H54 (cell line): ENCODE results near the gene ZDHHC8.

ENCODE experiments used
- DNase-seq: peaks from one replicate; pipeline ENCODE4 v3.0.0; 2011; ENCODE audit warnings: low spot score, mixed read lengths; ENCODE audit not compliant: insufficient read length
- FAIRE-seq: peaks from 3 replicates; lab custom pipeline; 2011; peaks lifted over from hg19 to GRCh38; lab: Jason Lieb, UNC
- POLR2A ChIP-seq: IDR thresholded peaks from 2 replicates; pipeline ENCODE4 v1.6.1; 2011; ENCODE audit warnings: low read depth, mild to moderate bottlenecking, low read length

ZDHHC8 gene

DNA sequence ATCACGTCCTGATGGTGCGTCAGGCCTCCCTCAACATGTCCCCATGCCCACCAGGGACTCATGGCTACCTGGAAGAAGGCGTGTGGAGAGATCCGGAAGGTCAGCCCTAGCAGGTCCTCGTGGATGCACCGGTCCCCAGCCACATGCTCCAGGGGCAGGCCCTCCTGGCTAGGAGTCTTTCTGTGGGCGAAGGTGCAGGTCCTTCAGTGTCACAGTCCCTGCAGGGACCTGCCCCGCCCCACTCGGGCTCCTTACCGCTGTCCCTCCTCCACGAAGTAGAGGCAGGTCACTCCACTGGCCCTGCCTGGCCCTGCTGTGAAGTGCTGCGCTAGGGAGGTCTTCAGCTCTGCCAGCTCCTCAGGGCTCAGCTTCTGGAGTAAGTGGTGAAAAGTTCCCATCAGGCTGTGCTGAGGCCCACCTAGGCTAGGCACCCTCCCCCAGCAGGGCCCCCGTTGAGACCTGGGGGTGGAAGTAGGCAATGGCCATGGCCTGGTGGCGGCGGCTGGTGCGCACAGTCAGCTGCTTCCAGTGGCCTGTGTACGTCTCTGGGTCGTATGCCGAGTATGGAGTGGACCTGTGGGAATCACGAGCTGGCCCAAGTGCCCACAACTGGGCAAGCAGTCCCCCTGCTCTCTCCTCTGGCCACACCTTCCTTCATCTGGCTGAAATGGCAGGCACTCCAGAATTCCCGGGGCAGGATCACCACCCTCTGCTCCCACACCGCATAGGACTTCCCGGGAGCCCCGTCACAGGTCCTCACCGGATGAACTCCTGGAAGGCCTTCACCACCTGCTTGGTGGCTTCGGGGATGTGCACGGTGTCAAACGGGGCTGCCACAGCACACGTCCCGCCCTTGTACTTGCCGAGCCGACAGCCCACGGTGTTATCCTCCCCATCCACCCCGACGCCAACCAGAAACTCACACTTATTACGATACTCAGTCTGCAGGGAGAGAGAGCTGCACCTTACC lies 16.8 kb upstream of the ZDHHC8 start:
- FAIRE-seq (no peak), DNase-seq (no peak)
- no peak for TF ChIP-seq POLR2A

DNA sequence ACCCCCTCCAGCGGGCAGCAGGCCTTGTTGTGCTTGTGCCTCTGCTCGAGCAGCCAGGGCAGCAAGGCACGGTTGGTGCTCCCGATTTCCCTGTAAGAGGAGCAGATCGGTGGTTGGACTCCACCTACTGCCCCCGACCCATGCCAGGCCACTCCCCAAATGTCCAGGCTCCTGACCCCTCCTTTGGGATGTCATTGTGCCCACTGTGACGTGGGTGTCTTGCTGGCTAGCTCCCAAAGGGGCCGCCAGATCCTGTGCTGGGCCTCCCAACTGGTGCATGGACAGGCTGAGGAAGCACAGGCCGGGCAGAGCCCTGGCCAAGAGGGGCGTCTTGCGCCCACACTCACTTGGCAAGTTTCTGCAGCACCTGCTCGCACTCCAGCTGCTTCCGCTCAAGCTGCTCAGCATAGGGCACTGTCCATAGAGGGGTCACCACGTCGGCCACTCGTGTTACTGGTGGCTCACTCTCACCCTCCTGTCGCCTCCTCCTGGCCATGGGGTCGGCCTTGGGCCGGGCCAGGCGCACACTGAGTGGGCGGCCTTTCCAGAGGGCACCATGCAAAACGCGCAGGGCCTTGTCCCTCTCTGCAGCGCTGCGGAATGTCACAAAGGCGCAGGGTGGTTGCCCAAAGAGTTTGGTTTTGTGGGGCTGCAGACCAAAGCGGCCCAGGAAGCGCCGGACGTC lies 15.8 kb upstream of the ZDHHC8 start, which contains the start of gene RANBP1:
TSS of gene RANBP1 (plus strand) at position 414 of the 685 bp plus-strand sequence. CDS start at position 495, 81 bp downstream.
- DNase-seq (no peak), FAIRE-seq (no peak)
- no peak for TF ChIP-seq POLR2A

DNA sequence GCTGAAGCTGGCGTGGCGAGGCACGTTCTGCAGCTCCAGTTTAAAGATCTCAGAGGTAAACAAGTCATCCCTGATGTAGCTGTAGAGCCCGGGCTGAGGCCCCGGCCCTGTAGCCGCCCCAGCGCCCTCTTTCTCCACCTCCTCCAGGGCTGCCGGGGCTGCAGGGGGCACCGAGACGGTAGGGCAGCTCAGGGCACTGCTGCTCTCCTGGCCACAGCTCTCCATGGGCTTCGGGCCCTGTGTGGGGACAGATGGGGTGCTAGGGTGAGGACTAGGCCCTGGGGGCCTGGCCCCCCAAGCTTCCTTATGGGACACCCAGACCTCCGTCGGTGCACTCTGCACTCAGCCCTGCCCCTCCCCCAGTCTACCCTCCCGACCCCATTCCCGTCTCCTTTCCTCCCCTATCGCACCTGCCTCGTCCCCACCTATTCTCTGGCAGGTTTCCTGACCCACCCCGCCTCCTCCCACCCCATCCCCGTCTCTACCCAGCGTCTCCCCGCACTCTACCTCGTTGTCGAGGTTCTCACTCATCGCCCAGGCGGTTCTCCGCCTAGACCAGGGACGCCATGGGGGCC lies 15.1 kb upstream of the ZDHHC8 start:
- FAIRE-seq (no peak), DNase-seq (no peak)
- no peak for TF ChIP-seq POLR2A

DNA sequence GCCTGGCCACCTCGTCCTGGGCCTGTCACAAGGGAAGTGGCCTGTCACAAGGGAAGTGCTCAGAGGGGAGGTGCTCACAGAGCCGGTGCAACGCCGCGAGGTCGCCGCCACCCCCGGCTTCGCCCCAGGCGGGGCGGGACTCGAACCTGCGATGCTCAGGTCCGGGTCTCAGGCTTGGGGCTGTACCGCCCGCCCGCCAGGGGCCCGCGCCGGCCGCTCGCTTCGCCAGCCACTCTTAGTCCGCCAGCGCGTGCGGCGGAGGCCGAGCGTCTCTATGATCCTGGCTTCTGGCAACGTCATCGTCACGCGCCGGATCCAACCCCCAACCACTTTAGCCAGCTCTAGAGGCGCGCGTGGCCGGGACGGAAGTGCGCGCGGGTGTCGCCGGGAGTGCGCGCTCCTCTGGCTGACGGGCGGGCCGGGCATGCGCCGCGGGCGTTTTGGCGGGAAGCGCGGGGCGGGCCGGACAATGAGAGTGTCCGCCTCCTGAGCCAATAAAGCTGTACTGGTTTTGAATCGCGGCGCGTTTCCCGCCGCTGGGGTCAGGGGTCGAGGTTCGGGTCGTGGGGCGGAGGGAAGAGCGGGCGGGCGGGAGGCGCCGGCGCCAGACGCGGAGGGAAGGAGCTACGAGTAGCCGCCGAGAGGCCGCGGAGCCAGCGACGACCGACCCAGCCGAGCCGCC lies 14.5 kb upstream of the ZDHHC8 start, which contains the start of gene TRMT2A:
TSS of gene TRMT2A (minus strand) at position 276 of the 682 bp plus-strand sequence. CDS start 320 bp downstream, outside the sequence.
- no peak for FAIRE-seq
- TF ChIP-seq POLR2A = 0 out of 2 replicates have a peak, but pooled peaks have one; percentile 19
- peak; percentile 87 for DNase-seq

DNA sequence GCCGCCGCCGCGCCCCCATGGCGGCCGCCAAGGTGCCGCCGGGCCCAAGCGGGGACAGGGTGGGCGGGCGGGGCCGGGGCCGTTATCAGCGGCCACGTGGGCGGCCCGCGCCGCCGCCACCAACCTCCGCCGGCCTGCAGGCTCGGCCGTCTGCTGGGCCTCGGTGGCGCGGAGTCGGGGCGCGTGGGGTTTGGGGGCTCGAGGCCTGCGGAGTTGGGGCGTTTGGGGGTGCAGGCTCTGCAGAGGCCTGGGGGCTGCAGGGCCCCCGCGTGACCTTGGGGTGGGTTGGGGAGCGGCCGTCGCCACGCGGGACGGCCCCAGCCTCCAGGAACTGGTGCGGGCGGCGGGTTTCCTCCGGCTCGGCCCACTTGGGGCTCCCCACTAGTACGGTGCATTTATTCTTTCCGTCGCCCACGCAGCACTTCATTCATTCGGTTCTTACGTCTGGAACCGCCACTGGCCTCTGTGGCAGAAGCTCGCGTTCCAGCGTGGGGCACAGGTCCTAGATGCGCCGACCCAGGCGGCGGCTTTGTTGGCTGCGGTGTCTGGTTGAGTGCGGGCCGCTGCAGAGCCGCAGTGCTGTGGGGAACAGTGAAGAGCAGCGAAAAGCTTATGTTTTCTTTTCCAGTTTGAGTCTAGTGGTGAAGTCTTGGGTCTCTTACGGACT lies 13.8 kb upstream of the ZDHHC8 start:
- FAIRE-seq (no peak), DNase-seq (no peak)
- no peak for TF ChIP-seq POLR2A

DNA sequence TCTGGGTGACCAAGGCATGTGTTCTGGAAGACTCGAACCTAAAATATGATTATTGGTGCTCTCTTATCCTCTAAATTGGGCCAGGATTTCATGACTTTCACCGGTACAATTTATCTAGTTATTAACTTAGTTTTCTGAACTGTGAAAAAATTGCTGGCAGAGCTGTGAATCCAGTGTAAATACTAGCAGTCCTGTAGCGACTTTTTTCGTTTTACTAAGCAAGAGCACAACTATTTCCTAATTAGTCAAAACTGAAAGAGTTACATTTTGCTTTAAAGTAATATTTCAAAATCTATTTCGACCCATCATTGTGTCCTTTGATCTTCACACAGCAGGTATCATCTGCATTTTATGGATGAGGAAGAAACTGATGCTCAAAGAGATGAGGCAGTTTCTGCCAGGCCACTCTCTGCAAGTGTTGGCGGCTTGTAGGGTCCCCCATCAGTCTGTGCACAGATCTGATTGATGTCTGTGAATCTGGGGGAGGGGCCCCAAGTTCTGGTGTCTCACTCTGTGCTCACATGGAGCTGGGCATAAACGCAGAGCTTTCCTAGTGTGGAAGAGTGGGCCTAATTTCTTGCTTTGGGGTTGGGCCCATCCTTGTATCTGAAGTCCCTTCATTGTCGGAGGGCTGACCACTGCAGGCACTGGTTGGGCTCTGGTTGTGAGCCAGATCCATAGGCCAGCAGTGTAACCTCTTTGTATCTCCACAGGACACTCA lies 13.1 kb upstream of the ZDHHC8 start:
- DNase-seq (no peak), FAIRE-seq (no peak)

DNA sequence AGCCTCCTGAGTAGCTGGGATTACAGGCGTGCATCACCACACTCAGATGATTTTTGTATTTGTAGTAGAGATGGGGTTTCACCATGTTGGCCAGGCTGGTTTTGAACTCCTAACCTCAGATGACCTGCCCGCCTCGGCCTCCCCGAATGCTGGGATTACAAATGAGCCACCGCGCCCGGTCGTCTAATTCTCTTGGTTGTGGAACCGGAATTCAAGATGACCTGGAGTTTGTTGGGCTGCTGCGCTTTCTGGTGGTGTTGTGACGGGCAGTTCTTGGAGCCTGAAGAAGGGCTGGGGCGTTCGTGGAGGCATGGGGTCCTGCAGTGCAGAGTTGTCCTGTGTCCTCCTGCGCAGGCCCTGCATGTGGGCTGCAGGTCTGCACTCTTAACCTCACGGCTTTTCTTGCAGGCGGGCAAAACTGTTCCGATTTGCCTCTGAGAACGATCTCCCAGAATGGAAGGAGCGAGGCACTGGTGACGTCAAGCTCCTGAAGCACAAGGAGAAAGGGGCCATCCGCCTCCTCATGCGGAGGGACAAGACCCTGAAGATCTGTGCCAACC lies 9.7 kb upstream of the ZDHHC8 start:
- FAIRE-seq (no peak), DNase-seq (no peak)
- TF ChIP-seq POLR2A = no peak

More for the DNA sequence above, 13.1 kb upstream of the ZDHHC8 start:
- TF ChIP-seq POLR2A = no peak

DNA sequence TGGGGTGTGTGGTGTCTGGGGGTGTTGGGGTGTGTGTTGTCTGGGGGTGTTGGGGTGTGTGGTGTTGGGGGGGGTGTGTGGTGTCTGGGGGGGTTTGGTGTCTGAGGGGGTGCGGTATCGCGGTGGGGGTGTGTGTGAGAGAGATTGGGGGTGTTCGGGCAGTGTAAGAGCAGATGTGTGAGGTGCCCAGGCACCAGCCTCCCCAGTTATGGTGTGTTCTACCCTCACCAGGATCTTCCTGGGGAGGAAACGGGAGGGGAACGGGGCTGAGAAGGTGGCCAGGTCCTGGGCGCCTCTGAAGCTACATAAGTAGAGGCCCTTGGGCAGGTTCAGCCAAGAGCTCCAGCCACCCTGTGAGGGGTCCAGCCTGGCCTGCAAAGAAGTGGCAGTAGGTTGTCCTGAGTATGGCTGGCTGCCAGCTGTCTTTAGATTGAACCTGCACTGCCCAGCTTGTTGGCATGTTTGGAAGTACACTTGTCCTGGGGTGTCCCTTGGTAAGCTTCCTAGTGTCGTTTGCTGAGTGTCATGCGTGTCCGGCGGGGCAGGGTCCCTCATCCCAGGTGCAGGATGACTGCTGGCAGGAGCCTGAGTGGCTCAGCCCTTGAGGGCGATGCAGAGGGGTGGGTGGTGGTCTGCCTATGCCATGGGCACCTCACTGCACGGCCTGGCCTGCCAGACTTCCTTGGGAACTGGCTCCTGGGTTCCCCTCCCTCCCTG lies 8.1 kb upstream of the ZDHHC8 start:
- no peak for DNase-seq
- TF ChIP-seq POLR2A = no peak
- no peak for FAIRE-seq

DNA sequence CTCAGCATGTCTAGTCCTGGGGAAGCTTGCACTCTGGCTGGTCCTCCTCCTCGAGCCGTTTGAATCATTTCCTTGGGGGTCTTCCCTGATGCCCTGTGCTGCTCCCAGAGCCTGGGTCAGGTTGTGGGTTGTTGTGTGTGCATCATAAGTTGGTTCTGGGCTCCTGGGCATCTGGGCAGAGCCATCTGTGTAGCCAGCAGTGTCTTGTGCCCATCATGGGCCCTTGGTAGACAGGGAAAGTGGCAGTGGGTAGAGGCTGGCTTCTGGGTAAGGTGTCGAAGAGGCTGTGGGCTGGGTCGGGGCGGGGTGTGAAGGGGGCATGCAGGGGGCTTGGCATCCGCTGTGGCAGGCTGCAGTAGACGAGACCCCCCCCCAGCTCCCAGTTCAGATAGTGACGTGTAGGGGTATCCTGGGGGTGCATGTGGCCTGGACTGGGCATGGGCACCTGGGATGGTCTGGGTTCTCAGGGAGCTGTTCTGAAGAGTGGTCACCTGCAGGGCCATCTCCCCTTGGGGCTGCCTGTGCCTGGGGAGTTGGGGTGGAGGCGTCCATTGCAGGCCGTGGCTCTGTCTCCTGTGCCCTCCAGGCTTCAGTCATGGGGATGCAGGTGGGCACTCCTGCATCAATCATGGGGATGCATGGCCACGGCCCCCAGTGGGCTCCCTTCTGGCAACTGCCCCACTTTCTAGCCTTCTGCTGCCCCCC lies 7.4 kb upstream of the ZDHHC8 start:
- FAIRE-seq = no peak
- TF ChIP-seq POLR2A = no peak
- DNase-seq = no peak

DNA sequence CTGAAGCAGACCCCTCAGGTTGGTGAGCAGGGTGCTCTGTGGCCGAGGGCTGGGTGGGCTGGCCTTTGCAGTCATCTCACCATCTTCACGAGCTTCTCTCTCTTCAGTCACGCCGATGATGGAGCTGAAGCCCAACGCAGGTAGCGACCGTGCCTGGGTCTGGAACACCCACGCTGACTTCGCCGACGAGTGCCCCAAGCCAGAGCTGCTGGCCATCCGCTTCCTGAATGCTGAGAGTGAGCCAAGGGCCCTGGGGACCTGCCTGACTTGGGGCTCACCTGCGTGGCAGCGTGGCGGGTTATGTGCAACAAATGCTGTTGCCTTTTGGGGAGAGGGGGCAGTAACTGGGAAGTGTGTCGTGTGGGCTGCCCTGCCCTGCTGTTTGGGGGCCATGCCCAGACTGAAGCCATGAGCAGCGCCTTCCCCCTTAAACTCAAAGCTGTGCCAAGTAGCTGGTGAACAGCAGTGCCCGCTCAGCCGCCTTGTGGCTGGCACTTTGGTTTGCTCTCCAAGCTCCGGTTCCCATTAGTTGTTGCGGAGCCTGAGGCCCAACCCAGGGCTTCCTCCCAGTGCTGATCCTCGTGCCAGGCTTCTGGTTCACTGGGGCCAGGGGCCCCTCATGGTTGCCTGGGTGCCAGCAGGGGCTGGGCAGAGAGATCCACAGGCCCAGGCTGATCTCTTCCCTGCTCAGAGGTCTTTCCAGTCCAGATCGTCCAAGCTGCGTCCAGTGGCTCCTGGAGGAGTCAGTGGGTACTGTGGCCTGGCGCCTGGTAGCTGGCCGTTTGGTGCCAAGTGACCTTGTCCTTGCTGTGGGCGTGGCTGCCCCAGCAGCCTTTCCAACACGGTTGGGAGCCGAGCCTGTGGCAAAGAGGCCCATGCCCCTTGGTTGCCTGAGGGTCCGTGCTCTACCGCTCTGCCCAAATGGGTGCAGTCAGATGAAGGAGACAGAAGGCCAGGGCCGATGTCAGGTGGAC lies 6.1 kb upstream of the ZDHHC8 start:
- FAIRE-seq = no peak
- TF ChIP-seq POLR2A = no peak
- DNase-seq = no peak
